NCI-H2107 treated with DMSO at 0.1 percent for 48 hours (cell line): ENCODE data around the gene SPCS2.
"Not testable (repeated sequence)": the region's sequence is repeated elsewhere in the genome, so short reads cannot be mapped to it uniquely, and the experiment has no call there.

Experiments used
- DNase-seq: peaks from one replicate; lab custom pipeline; 2025; ENCODE audit not compliant: unreplicated experiment; lab: John Stamatoyannopoulos, UW

Gene SPCS2

DNA sequence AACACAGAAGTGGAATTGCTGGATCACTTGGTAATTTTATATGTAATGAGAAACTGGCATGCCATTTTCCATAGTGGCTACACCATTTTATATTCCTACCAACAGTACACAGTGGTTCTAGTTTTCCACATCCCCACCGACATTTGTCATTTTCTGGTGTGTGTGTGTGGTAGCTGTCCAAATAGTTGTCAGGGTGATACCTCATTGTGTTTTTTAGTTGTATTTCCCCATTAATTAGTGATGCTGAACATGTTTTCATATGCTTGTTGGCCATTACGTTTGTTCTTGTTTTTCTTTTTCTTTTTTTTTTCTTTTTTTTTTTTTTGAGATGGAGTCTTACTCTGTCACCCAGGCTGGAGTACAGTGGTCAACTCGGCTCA lies 51.9 kb downstream of the SPCS2 start:
- no peak for DNase-seq

- no peak for DNase-seq
Observed at GRCh38 chr11:75001686-75002085, 52.6 kb downstream of the SPCS2 start.

DNA sequence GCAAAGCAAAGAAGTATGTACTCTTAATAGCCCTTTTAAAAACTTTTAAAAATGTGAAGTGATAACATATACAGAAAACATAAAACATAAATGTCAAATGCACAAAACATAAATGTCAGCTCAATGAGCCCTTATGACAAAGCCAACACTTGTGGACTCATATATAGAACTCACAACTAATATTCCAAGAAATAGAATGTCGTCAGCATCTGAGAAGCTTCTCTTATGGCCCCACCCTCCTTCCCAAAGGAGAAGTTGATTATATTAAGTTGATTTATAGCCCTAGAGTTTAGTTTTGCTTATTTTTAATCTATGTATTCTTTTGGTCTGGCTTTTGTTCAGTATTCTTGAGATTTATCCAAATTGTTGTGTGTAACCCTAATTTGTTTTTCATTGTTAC lies 53.5 kb downstream of the SPCS2 start:
- no peak for DNase-seq

DNA sequence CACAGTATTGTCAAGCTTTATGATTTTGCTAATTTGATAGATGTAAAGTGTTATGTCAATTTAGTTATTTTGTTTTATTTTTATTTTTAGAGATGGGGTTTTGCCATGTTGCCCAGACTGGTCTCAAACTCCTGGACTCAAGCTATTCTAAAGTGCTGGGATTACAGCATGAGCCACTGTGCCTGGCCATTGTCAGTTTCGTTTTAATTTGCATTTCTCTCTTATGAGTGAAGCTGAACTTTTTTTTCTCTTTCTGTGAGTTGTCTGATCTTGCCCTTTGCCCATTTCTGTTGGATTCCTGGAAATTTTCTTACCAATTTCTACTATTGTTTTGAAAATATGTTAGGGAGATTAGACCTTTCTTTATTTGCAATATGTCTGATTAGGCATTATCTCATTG lies 55.1 kb downstream of the SPCS2 start:
- no peak for DNase-seq

DNA sequence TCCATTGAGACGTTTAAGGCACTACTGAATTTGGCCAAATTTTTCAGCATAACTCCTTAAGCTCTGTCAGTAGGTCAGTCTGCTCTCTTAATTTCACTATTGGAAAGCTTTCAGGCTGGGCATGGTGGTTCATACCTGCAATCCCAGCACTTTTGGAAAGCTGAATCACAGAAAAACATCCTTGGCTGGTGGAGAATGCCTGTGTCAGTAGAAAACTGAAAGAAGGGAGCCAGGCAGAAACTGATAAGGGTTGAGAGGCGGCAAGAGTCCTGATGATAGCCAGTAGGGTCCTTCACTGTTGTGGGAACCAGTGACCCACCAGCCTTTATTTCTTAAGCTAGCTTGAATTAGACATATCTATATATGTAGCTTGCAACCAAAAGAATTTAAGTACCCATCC lies 62.3 kb downstream of the SPCS2 start:
- no peak for DNase-seq

GRCh38 chr11:75011872-75012271 lies 62.8 kb downstream of the SPCS2 start:
- no peak for DNase-seq

DNA sequence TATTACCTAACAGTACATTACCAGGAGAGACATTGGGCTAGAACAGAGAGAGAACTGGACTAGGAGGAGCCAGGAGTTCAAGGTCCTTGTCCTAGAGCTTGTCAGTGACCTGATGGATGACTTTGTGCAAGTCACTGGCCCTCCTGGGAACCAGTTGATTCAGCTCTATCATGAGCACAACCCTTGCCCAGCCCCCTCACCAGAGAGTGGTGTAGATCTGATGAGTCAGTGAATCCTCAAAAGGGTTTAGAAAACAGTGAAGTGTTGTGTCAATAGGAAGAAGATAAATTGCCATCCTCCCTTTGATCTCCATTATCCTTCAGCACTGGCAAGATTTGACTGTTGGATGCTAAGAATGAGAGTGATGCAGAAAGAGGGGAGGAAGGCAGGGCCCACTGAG lies 64.0 kb downstream of the SPCS2 start:
- no peak for DNase-seq

DNA sequence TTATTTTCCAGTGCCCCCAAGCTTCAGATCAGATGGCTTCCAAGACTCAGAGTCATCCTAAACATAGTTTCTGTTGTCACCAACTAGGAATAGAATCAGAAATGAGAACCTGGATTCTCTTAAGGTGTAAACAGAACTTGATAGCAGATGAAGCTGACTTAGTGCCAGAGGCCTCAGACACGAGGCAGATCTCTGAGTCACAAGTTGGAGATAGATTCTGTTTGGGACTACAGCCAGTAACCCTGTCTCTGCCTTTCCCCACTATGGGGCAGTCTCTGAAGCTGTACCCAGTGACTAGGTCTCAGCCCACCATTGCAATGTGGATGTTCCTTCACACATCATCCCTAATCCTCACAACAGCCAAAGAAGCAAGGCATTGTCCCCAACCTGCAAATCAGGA lies 65.1 kb downstream of the SPCS2 start:
- DNase-seq = no peak

DNA sequence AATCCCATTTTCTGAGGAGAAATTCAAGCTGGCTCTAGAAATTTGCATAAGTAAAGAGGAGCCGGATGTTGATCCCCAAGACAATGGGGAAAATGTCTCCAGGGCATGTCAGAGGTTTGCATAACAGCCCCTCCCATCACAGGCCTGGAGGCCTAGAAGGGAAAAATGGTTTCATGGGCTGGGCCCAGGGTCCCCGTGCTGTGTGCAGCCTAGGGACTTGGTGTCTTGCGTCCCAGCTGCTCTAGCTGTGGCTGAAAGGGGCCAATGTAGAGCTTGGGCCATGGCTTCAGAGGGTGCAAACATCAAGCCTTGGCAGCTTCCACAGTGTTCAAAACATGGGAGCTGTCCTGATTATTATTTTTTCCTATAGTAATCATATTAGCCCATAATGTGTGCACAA lies 70.1 kb downstream of the SPCS2 start:
- not testable (repeated sequence) for DNase-seq

GRCh38 chr11:75020328-75020727 lies 71.3 kb downstream of the SPCS2 start:
- DNase-seq = not testable (repeated sequence)

- DNase-seq = no peak
Observed at GRCh38 chr11:75022296-75022695, 73.2 kb downstream of the SPCS2 start.

- peak; percentile 10 for DNase-seq
Observed at GRCh38 chr11:75022759-75023396, 73.8 kb downstream of the SPCS2 start.

DNA sequence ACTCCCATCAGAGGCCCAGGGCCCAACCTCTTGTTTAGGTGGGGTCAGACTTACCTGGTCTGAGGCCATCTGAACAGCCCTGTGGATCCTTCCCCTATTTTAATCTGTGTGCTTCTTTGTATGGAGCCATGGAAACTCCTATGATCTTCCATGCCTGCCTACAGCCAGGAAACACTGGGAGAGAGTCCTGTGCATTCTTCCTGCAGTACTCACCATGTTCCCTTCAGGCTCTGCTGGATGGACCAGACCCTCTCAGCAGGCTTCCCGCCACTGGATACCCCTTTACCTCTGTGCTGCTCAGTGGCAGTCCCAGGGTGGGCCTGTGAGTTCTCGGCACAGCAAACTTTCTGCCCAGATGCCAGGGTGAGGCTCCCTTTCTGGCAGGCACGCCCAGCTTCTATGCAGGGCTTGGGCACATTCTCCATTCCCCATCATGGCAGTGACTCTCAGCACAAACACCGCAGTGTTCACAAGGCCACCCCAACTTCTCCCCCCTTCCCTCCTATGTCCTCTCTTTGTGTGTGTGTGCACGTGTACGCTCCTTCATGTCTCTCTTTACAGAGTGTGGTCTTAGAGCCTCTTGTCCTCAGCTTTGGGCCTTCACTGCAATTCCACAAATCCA lies 74.5 kb downstream of the SPCS2 start:
- DNase-seq = no peak

- DNase-seq = no peak
Observed at GRCh38 chr11:75024068-75024449, 75.0 kb downstream of the SPCS2 start.

GRCh38 chr11:75024764-75025211 lies 75.7 kb downstream of the SPCS2 start:
- DNase-seq = no peak

DNA sequence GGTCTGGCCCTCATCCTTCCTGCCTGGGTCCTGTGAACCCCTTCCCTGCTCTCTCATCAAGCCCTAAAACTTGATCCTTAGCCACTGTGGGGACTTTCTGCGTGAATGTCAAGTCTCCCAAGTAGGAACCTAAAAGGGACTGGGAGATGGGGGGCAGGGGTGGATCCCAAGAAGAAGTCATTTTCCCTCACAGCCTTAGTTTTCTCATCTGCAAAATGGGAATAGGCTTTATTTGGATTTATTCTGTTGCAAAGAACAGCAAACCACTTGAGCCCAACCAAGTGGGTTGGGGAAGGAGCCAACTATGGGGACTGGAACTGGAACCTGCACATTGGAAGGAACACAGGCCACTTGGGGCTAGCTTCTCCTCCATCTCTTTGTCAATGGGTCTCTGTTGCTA lies 76.5 kb downstream of the SPCS2 start:
- no peak for DNase-seq

- no peak for DNase-seq
Observed at GRCh38 chr11:75028321-75028720, 79.3 kb downstream of the SPCS2 start.
